Upper lobe of right lung (tissue), 1 donor: ENCODE results near the gene PPP4R1. TPM values are rescaled to one million over a fixed set of nuclear protein-coding genes. Genes with fewer than 3 reads are reported as not detected.

Experiments
- ATAC-seq: fragments of 200-7000 bp; cut with Tn5 transposase; one replicate; pipeline ENCODE4 v1.9.1; 2020; ENCODE audit warnings: mild to moderate bottlenecking, moderate library complexity
- DNase-seq: peaks from one replicate; pipeline ENCODE4 v3.0.0-alpha.2; 2020
- H3K27ac ChIP-seq: fragments of 200-600 bp; one replicate; pipeline ENCODE4 v1.8.0; 2022
- H3K27me3 ChIP-seq: fragments of 200-600 bp; one replicate; pipeline ENCODE4 v1.8.0; 2022; ENCODE audit warnings: mild to moderate bottlenecking
- H3K36me3 ChIP-seq: fragments of 200-600 bp; one replicate; pipeline ENCODE4 v1.8.0; 2022
- H3K4me1 ChIP-seq: fragments of 200-600 bp; one replicate; pipeline ENCODE4 v1.8.0; 2022
- H3K4me3 ChIP-seq: fragments of 200-600 bp; one replicate; pipeline ENCODE4 v1.8.0; 2022; ENCODE audit warnings: mild to moderate bottlenecking
- H3K9me3 ChIP-seq: fragments of 200-600 bp; one replicate; pipeline ENCODE4 v1.8.0; 2022
- CTCF ChIP-seq: fragments of 200-600 bp; IDR thresholded peaks from one replicate; pipeline ENCODE4 v1.8.0; 2022; ENCODE audit warnings: antibody characterized with exemption
- intact Hi-C: fragments of 100-400 bp; cut with DNase I; formaldehyde crosslinking; loops from one replicate; pipeline ENCODE4 v1.11.0; 2022
- total RNA-seq: library from RNA; stranded (reverse); fragmentation: NEBNext Ultra II Directional; extraction: Animal tissue kit (Norgen Biotek cat#: 25700); gene quantifications from one replicate; pipeline ENCODE4 v1.2.1, GENCODE V29; 2021
- donor health status: DM: no; HTN: yes; CAD: no; lungs with severe emphysema.

PPP4R1 gene
- total RNA-seq, 1 donor from 2014 or later = 141 TPM

- no peak for TF ChIP-seq CTCF
- DNase-seq (no peak), ATAC-seq (no peak)
- no peak overlapping the region for H3K27ac ChIP-seq
- H3K27me3 ChIP-seq = no peaks in the 10 kb centered on the region
- H3K4me1 ChIP-seq = peaks cover 4% of the 10 kb centered on the region
- intact Hi-C loops = no loop called here
- H3K9me3 ChIP-seq = no peaks in the 10 kb centered on the region
- peaks cover 40% of the 10 kb centered on the region for H3K36me3 ChIP-seq
- H3K4me3 ChIP-seq = no peak overlapping the region
These were observed 91.4 kb downstream of the PPP4R1 start for GRCh38 chr18:9522952-9523351.

- H3K4me3 ChIP-seq = no peak overlapping the region
- DNase-seq = no peak
- peaks cover 4% of the 10 kb centered on the region for H3K4me1 ChIP-seq
- no peak overlapping the region for H3K27ac ChIP-seq
- no peaks in the 10 kb centered on the region for H3K27me3 ChIP-seq
- no peaks in the 10 kb centered on the region for H3K9me3 ChIP-seq
- intact Hi-C loops = no loop called here
- ATAC-seq = no peak
- TF ChIP-seq CTCF = no peak
- peaks cover 39% of the 10 kb centered on the region for H3K36me3 ChIP-seq
These were observed 92.6 kb downstream of the PPP4R1 start for GRCh38 chr18:9521770-9522169.

- intact Hi-C loops = no loop called here
- H3K4me3 ChIP-seq = no peak overlapping the region
- no peak overlapping the region for H3K27ac ChIP-seq
These were observed 93.7 kb downstream of the PPP4R1 start for GRCh38 chr18:9520666-9521065.

GRCh38 chr18:9519399-9519798 is 95.0 kb downstream of the PPP4R1 start:
- no peaks in the 10 kb centered on the region for H3K27me3 ChIP-seq
- no peak for TF ChIP-seq CTCF
- peaks cover 15% of the 10 kb centered on the region for H3K36me3 ChIP-seq
- no peak overlapping the region for H3K27ac ChIP-seq
- intact Hi-C loops = no loop called here
- no peaks in the 10 kb centered on the region for H3K9me3 ChIP-seq
- peaks cover 4% of the 10 kb centered on the region for H3K4me1 ChIP-seq
- no peak overlapping the region for H3K4me3 ChIP-seq
- DNase-seq (no peak), ATAC-seq (no peak)

More at GRCh38 chr18:9520666-9521065, 93.7 kb downstream of the PPP4R1 start:
- H3K9me3 ChIP-seq = no peaks in the 10 kb centered on the region
- no peaks in the 10 kb centered on the region for H3K27me3 ChIP-seq
- peaks cover 4% of the 10 kb centered on the region for H3K4me1 ChIP-seq
- ATAC-seq = no peak
- no peak for TF ChIP-seq CTCF
- H3K36me3 ChIP-seq = peaks cover 28% of the 10 kb centered on the region
- no peak for DNase-seq

GRCh38 chr18:9517869-9518268 is 96.5 kb downstream of the PPP4R1 start:
- ATAC-seq (no peak), DNase-seq (no peak)
- no peak for TF ChIP-seq CTCF
- no peak overlapping the region for H3K4me3 ChIP-seq
- intact Hi-C loops = no loop called here
- H3K4me1 ChIP-seq = peaks cover 4% of the 10 kb centered on the region
- H3K9me3 ChIP-seq = no peaks in the 10 kb centered on the region
- no peaks in the 10 kb centered on the region for H3K27me3 ChIP-seq
- H3K27ac ChIP-seq = no peak overlapping the region
- H3K36me3 ChIP-seq = peaks cover 19% of the 10 kb centered on the region

- Histone ChIP-seq H3K9me3 (no peaks in the 10 kb centered on the region), H3K36me3 (peaks cover 20% of the 10 kb centered on the region), H3K27me3 (no peaks in the 10 kb centered on the region), H3K27ac (no peak overlapping the region), H3K4me3 (no peak overlapping the region), H3K4me1 (peaks cover 4% of the 10 kb centered on the region)
- peak; percentile 90 for TF ChIP-seq CTCF
- ATAC-seq (peak; percentile 86), DNase-seq (no peak)
- intact Hi-C loops = no loop called here
These were observed 97.8 kb downstream of the PPP4R1 start for GRCh38 chr18:9516437-9517064.
